Measurements from ENCODE around the gene CDH4.

- TF ChIP-seq CTCF (IDR thresholded peaks at IDR 0.05; ENCODE audit: insufficient read depth, low read length, poor library complexity, severe bottlenecking) (no peak), EZH2phosphoT487 (conservative IDR thresholded peaks at IDR 0.05; ENCODE audit: low read length) (no peak)
Measured at GRCh38 chr20:61306937-61307475, 54.9 kb downstream of the CDH4 start.
